ENCODE results near the gene EIF4G1.

Gene EIF4G1

GRCh38 chr3:184353546-184353941 lies 39.1 kb downstream of the EIF4G1 start:
- DNase-seq: no peak

- no peak for DNase-seq
Measured at GRCh38 chr3:184354121-184354728, 39.8 kb downstream of the EIF4G1 start.

- DNase-seq: no peak
Measured at GRCh38 chr3:184354754-184355153, 40.3 kb downstream of the EIF4G1 start.

- no peak for DNase-seq
Measured at GRCh38 chr3:184355261-184356040, 41.0 kb downstream of the EIF4G1 start.

GRCh38 chr3:184357248-184358123 lies 43.1 kb downstream of the EIF4G1 start:
- DNase-seq: no peak

GRCh38 chr3:184358124-184358767 lies 43.8 kb downstream of the EIF4G1 start:
- no peak for DNase-seq

- DNase-seq: no peak
Measured at GRCh38 chr3:184358921-184359350, 44.5 kb downstream of the EIF4G1 start.

- DNase-seq: no peak
Measured at GRCh38 chr3:184359610-184360009, 45.2 kb downstream of the EIF4G1 start.

GRCh38 chr3:184360070-184360928 lies 45.9 kb downstream of the EIF4G1 start:
- no peak for DNase-seq

GRCh38 chr3:184360929-184361531 lies 46.6 kb downstream of the EIF4G1 start:
- no peak for DNase-seq

GRCh38 chr3:184361532-184361931 lies 47.1 kb downstream of the EIF4G1 start, which contains the start of the genes CLCN2 and POLR2H:
Gene CLCN2, minus strand, starts transcription at chr3:184361605. Its CDS starts 126 bp downstream, at chr3:184361479.
Gene POLR2H, plus strand, starts transcription at chr3:184361710. Its CDS starts 1,783 bp downstream, at chr3:184363493.
- peak; percentile 38 for DNase-seq

- DNase-seq: peak; percentile 61
Measured at GRCh38 chr3:184361932-184362667, 47.7 kb downstream of the EIF4G1 start.

GRCh38 chr3:184362668-184363546 lies 48.5 kb downstream of the EIF4G1 start:
- DNase-seq: peak; percentile 97

- no peak for DNase-seq
Measured at GRCh38 chr3:184366619-184367289, 52.3 kb downstream of the EIF4G1 start.

GRCh38 chr3:184368116-184368515 lies 53.7 kb downstream of the EIF4G1 start:
- DNase-seq: no peak

GRCh38 chr3:184368586-184369183 lies 54.3 kb downstream of the EIF4G1 start:
- DNase-seq: no peak

GRCh38 chr3:184371570-184372018 lies 57.2 kb downstream of the EIF4G1 start:
- peak; percentile 89 for DNase-seq

GRCh38 chr3:184372296-184372821 lies 58.0 kb downstream of the EIF4G1 start:
- DNase-seq: no peak

Measured in DMS79 (cell line).